Gastroesophageal sphincter (tissue), 3 donors: ENCODE measurements around the gene TMEM209.

Experiments
- CTCF ChIP-seq, 4 experiments: fragments of 200-600 bp in 2 of 4; fragments of 450-650 bp in 2 of 4; sonication (generic) in 1 of 4; IDR thresholded peaks; one replicate each; pipeline ENCODE4 v1.5.1; 2017 to 2019; ENCODE audit warnings: antibody characterized with exemption in 4 of 4, mild to moderate bottlenecking in 2 of 4, moderate library complexity in 2 of 4
- POLR2A ChIP-seq, 2 donors: fragments of 450-650 bp; IDR thresholded peaks; one replicate each; pipeline ENCODE4 v1.6.1; 2017; ENCODE audit warnings: antibody characterized with exemption in 2 of 2, mild to moderate bottlenecking in 2 of 2, moderate library complexity in 1 of 2
- POLR2AphosphoS5 ChIP-seq: sonication (generic); formaldehyde crosslinking; IDR thresholded peaks from one replicate; pipeline ENCODE4 v1.6.1; 2017; ENCODE audit warnings: antibody characterized with exemption

- TF ChIP-seq CTCF (IDR thresholded peaks at IDR 0.05) = no peak
- no peak for TF ChIP-seq POLR2A (IDR thresholded peaks at IDR 0.05)
- TF ChIP-seq POLR2AphosphoS5 = no peak
These were observed 8.7 kb downstream of the TMEM209 start for GRCh38 chr7:130196476-130196875.
